KMS-11 (cell line): ENCODE results near the gene FES.

Source experiments
- H2AFZ ChIP-seq: fragments of 200-600 bp; sonication (generic); 2 replicates; pipeline ENCODE4 v1.6.1; 2016; ENCODE audit warnings: antibody characterized with exemption, mixed run types, low read depth
- H3K27ac ChIP-seq: fragments of 200-600 bp; sonication (generic); 2 replicates; pipeline ENCODE4 v1.6.1; 2016; ENCODE audit warnings: mild to moderate bottlenecking, mixed run types
- H3K27me3 ChIP-seq: fragments of 200-600 bp; sonication (generic); 2 replicates; pipeline ENCODE4 v1.6.1; 2017; ENCODE audit warnings: mild to moderate bottlenecking, low read depth, mixed run types, moderate library complexity; ENCODE audit not compliant: insufficient read depth
- H3K36me3 ChIP-seq: fragments of 200-600 bp; sonication (generic); 2 replicates; pipeline ENCODE4 v1.6.1; 2017; ENCODE audit warnings: mild to moderate bottlenecking, mixed run types; ENCODE audit not compliant: insufficient read depth
- H3K4me1 ChIP-seq: fragments of 200-600 bp; sonication (generic); 2 replicates; pipeline ENCODE4 v1.6.1; 2016; ENCODE audit warnings: mild to moderate bottlenecking, low read depth, mixed run types; ENCODE audit not compliant: poor library complexity, severe bottlenecking
- H3K4me2 ChIP-seq: fragments of 200-600 bp; sonication (generic); 2 replicates; pipeline ENCODE4 v1.7.0; 2016; ENCODE audit warnings: mild to moderate bottlenecking, mixed run types
- H3K4me3 ChIP-seq: fragments of 200-600 bp; sonication (generic); IDR thresholded peaks from 2 replicates; pipeline ENCODE4 v1.6.1; 2017; ENCODE audit warnings: low read depth, low read length, mixed read lengths; ENCODE audit not compliant: insufficient read depth
- H3K79me2 ChIP-seq: fragments of 200-600 bp; sonication (generic); 2 replicates; pipeline ENCODE4 v1.6.1; 2016; ENCODE audit warnings: low read depth, mixed run types; ENCODE audit not compliant: insufficient read depth
- H3K9ac ChIP-seq: fragments of 200-600 bp; sonication (generic); 2 replicates; pipeline ENCODE4 v1.6.1; 2016; ENCODE audit warnings: mild to moderate bottlenecking, mixed run types
- H4K20me1 ChIP-seq: fragments of 200-600 bp; sonication (generic); 2 replicates; pipeline ENCODE4 v1.6.1; 2016; ENCODE audit warnings: mild to moderate bottlenecking, mixed run types; ENCODE audit not compliant: insufficient read depth
- TF ChIP-seq, protein P1 (sequence below): fragments of 200-600 bp; sonication (generic); conservative IDR thresholded peaks from 2 replicates; pipeline ENCODE4 v1.6.1; 2017; ENCODE audit warnings: low read depth, mild to moderate bottlenecking, antibody characterized with exemption, low read length, moderate library complexity, mixed read lengths

The FES gene

DNA sequence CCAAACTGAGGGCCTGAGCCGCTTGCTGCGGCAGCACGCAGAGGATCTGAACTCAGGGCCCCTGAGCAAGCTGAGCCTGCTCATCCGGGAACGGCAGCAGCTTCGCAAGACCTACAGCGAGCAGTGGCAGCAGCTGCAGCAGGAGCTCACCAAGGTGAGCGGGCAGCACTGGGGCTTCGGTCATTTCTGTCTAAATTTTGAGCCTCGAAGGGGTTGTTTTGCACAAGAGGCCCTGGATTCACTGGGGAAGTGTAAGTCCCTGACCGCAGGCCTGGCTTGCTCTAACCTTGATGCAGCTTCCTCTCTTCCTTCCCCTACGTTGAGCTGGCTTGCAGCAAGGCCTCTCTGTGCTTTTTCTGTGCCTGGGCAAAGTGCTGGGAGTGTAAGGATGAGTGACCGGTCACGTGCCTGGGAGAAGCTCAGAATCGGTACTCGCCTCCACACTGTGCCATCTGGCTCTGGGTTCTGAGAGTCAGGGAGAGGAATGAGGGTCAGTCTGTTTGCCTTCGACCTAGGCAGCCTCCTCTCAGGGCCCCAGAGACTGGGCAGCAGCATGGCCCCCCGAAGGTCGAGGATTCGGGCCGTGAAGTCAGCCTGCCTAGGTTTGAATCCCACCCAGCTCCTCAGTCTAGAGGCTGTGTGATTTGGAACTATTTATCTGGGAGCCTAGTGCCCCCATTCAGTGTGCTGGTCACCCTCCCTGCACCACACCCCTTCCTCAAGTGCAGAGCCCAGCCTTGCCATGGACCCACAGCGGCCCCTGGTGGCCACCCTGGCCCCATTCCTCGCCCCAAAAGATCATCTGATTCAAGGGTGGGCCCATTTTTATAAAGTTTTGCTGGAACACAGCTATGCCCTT is 1.4 kb downstream of the FES start:
- Histone ChIP-seq H3K27ac (no peak overlapping the region), H3K36me3 (no peaks in the 10 kb centered on the region), H2AFZ (no peak overlapping the region), H3K9ac (no peak overlapping the region), H3K4me3 (no peak overlapping the region), H3K4me1 (peaks cover 10% of the 10 kb centered on the region), H4K20me1 (no peaks in the 10 kb centered on the region), H3K4me2 (no peak overlapping the region), H3K27me3 (no peaks in the 10 kb centered on the region), H3K79me2 (no peaks in the 10 kb centered on the region)
- TF ChIP-seq, protein P1, sequence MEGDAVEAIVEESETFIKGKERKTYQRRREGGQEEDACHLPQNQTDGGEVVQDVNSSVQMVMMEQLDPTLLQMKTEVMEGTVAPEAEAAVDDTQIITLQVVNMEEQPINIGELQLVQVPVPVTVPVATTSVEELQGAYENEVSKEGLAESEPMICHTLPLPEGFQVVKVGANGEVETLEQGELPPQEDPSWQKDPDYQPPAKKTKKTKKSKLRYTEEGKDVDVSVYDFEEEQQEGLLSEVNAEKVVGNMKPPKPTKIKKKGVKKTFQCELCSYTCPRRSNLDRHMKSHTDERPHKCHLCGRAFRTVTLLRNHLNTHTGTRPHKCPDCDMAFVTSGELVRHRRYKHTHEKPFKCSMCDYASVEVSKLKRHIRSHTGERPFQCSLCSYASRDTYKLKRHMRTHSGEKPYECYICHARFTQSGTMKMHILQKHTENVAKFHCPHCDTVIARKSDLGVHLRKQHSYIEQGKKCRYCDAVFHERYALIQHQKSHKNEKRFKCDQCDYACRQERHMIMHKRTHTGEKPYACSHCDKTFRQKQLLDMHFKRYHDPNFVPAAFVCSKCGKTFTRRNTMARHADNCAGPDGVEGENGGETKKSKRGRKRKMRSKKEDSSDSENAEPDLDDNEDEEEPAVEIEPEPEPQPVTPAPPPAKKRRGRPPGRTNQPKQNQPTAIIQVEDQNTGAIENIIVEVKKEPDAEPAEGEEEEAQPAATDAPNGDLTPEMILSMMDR = peak; percentile 98

DNA sequence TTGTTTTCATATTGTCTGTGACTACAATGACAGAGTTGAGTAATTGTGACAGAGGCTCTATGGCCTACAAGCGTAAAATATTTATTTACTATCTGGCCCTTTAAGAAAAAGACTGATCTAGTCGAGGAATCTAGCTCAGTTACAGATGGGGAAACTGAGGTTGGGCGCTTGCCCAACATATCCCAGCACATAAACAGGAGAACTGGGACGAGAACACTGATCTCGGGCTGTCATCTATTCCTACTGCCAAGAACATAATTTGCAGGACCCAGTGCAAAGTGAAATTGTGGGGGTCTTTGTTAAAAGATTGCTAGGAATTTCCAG is 1.9 kb downstream of the FES start:
- TF ChIP-seq, protein P1 = peak; percentile 43
- Histone ChIP-seq H2AFZ (no peak overlapping the region), H3K27me3 (no peaks in the 10 kb centered on the region), H3K4me2 (no peak overlapping the region), H3K9ac (no peak overlapping the region), H3K27ac (no peak overlapping the region), H3K4me1 (peaks cover 10% of the 10 kb centered on the region), H3K4me3 (no peak overlapping the region), H3K79me2 (no peaks in the 10 kb centered on the region), H3K36me3 (no peaks in the 10 kb centered on the region), H4K20me1 (no peaks in the 10 kb centered on the region)

DNA sequence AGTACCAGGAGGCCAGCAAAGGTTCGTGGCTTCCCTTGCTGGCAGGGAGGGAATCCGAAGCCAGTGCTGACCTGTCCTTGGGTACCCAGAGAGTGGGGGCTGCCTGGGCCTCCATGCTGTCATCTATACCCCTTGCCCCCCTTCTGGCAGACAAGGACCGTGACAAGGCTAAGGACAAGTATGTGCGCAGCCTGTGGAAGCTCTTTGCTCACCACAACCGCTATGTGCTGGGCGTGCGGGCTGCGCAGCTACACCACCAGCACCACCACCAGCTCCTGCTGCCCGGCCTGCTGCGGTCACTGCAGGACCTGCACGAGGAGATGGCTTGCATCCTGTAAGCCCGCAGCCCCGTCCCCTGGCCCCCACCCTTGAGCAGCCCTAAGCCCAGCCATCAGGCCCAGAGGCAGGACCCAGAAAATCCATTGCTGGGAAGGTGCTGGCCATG is 2.8 kb downstream of the FES start:
- H3K27ac ChIP-seq = no peak overlapping the region
- no peak overlapping the region for H3K9ac ChIP-seq
- H2AFZ ChIP-seq = no peak overlapping the region
- TF ChIP-seq, protein P1 = no peak
- no peaks in the 10 kb centered on the region for H3K36me3 ChIP-seq
- H3K4me1 ChIP-seq = peaks cover 10% of the 10 kb centered on the region
- no peak overlapping the region for H3K4me3 ChIP-seq
- no peaks in the 10 kb centered on the region for H3K79me2 ChIP-seq
- H3K4me2 ChIP-seq = no peak overlapping the region
- H4K20me1 ChIP-seq = no peaks in the 10 kb centered on the region
- H3K27me3 ChIP-seq = no peaks in the 10 kb centered on the region

DNA sequence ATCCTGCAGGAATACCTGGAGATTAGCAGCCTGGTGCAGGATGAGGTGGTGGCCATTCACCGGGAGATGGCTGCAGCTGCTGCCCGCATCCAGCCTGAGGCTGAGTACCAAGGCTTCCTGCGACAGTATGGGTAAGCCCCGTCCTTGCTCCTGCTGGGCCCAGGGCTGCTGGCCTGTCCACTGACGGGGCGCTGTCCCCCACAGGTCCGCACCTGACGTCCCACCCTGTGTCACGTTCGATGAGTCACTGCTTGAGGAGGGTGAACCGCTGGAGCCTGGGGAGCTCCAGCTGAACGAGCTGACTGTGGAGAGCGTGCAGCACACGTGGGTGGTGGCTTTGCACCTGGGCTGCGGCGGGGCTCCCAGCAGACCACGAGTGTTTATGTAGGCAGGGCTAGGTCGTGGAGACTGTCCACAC is 5.0 kb downstream of the FES start:
- Histone ChIP-seq H3K27ac (no peak overlapping the region), H3K79me2 (no peaks in the 10 kb centered on the region), H3K36me3 (no peaks in the 10 kb centered on the region), H3K4me3 (no peak overlapping the region), H3K9ac (no peak overlapping the region), H4K20me1 (no peaks in the 10 kb centered on the region), H3K4me2 (no peak overlapping the region), H3K27me3 (no peaks in the 10 kb centered on the region), H2AFZ (no peak overlapping the region), H3K4me1 (peaks cover 10% of the 10 kb centered on the region)
- TF ChIP-seq, protein P1 = no peak
